H1 (cell line): Measurements from ENCODE around the gene HMGB3. TPM values are rescaled to one million over a fixed set of nuclear protein-coding genes. Genes with fewer than 3 reads are reported as not detected.

ENCODE experiments used
- HDAC2 ChIP-seq, 2 experiments: fragments of 300-600 bp in 1 of 2; sonication (generic) in 1 of 2; IDR thresholded peaks; 2 replicates each; pipeline ENCODE4 v1.6.1; 2011 to 2012; ENCODE audit warnings: low read depth in 2 of 2, low read length in 2 of 2, mild to moderate bottlenecking in 2 of 2, moderate library complexity in 2 of 2, borderline replicate concordance in 1 of 2, inconsistent platforms in 1 of 2
- MAFK ChIP-seq: IDR thresholded peaks from 2 replicates; pipeline ENCODE4 v1.6.1; 2012; ENCODE audit warnings: low read depth, mild to moderate bottlenecking, improper control_type of control experiment, low read length
- RXRA ChIP-seq: IDR thresholded peaks from 2 replicates; pipeline ENCODE4 v1.6.1; 2011; ENCODE audit warnings: low read depth, mild to moderate bottlenecking, low read length, moderate library complexity; ENCODE audit not compliant: insufficient read depth
- SIX5 ChIP-seq: IDR thresholded peaks from 2 replicates; pipeline ENCODE4 v1.6.1; 2011; ENCODE audit warnings: mild to moderate bottlenecking, low read depth, low read length
- SRF ChIP-seq: IDR thresholded peaks from 2 replicates; pipeline ENCODE4 v1.6.1; 2011; ENCODE audit warnings: mild to moderate bottlenecking, low read depth, low read length, moderate library complexity
- polyA plus RNA-seq, 7 experiments: library from polyadenylated mRNA; depleted of rRNA in 3 of 7; stranded (reverse) in 5 of 7; unstranded in 2 of 7; fragments of >200 nt in 5 of 7; fragments of 200-250 nt in 2 of 7; gene quantifications; 1 replicate in 5 of 7; 2 replicates in 1 of 7; 4 replicates in 1 of 7; pipeline versions ENCODE4 v1.2.1 to v1.2.3, GENCODE V29; 2011 to 2013; ENCODE audit warnings: missing spikeins in 2 of 7, mixed read lengths in 2 of 7
- total RNA-seq: library from RNA; stranded (reverse); fragmentation: NEBNext Ultra II Directional; extraction: Animal tissue kit (Norgen Biotek cat#: 25700); gene quantifications from 2 replicates; pipeline ENCODE4 v1.2.1, GENCODE V29; 2021

The HMGB3 gene
- total and polyA plus RNA-seq, 2 of the 8 experiments (the other 6 are each of a cell fraction or from before 2014, with no cell fraction given), result 55.8 to 346 TPM

DNA sequence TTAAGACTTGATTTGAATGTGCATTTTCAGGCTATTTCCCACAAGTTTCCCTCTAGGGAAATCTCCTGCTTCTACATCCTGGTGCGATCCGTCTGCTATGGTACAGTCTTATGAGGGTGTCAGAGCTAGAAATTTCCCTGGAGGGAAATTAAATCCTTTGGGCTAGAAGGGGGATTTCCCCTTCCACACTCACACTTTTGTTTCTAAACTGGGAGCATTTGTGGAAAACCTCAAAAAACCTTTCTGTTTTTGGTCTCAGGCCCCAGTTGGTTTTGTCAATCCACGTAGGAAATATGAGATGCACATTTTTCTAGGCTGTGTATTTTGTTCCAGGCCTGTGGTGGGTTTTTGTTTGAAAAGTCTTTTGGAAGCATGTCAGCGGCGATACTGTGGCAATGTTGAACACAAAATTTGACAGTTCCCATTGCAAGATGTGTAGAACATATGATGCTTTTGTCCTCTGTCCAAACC, 17.8 kb downstream of the HMGB3 start (continued):
- TF ChIP-seq SIX5, result no peak
- no peak for TF ChIP-seq MAFK
- TF ChIP-seq SRF, result no peak
- TF ChIP-seq RXRA, result no peak
- no peak for TF ChIP-seq HDAC2 (IDR thresholded peaks at IDR 0.05; ENCODE audit: borderline replicate concordance in 1 of 2, low read depth in 2 of 2, low read length in 2 of 2)
